Thyroid gland (tissue), 4 donors: Measurements from ENCODE around the gene SLC10A4.

Experiments used
- POLR2A ChIP-seq, 2 donors: fragments of 450-650 bp; IDR thresholded peaks; one replicate each; pipeline ENCODE4 v1.6.1; 2017; ENCODE audit warnings: antibody characterized with exemption in 2 of 2, mild to moderate bottlenecking in 2 of 2, moderate library complexity in 1 of 2
- TF ChIP-seq, protein P1 (sequence below), 6 experiments: fragments of 200-600 bp in 3 of 6; fragments of 450-650 bp in 3 of 6; sonication (generic) in 3 of 6; IDR thresholded peaks; one replicate each; pipeline ENCODE4 v1.5.1; 2016 to 2019; ENCODE audit warnings: antibody characterized with exemption in 6 of 6, mild to moderate bottlenecking in 2 of 6, inconsistent platforms in 1 of 6, moderate library complexity in 1 of 6

DNA sequence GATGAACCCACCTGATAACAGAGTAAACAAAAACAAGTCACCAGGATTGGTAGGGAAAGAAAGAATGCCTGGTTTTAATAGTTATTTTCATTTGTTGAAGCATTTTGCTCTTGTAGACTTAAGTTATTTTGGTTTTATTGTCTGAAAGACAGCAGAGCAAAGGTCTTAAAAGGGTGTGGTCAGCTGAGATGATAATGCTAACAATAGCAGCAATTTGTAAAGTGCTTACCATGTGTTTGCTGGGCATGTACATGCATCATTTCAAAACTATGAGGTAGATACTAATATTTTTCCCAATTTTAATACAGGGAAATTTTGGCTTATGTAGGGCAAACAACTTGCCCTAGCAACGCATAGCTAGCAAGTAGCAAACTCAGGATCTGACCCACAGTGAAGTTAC is 46.8 kb upstream of the SLC10A4 start:
- TF ChIP-seq, protein P1, sequence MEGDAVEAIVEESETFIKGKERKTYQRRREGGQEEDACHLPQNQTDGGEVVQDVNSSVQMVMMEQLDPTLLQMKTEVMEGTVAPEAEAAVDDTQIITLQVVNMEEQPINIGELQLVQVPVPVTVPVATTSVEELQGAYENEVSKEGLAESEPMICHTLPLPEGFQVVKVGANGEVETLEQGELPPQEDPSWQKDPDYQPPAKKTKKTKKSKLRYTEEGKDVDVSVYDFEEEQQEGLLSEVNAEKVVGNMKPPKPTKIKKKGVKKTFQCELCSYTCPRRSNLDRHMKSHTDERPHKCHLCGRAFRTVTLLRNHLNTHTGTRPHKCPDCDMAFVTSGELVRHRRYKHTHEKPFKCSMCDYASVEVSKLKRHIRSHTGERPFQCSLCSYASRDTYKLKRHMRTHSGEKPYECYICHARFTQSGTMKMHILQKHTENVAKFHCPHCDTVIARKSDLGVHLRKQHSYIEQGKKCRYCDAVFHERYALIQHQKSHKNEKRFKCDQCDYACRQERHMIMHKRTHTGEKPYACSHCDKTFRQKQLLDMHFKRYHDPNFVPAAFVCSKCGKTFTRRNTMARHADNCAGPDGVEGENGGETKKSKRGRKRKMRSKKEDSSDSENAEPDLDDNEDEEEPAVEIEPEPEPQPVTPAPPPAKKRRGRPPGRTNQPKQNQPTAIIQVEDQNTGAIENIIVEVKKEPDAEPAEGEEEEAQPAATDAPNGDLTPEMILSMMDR (IDR thresholded peaks at IDR 0.05): no peak
- no peak for TF ChIP-seq POLR2A (IDR thresholded peaks at IDR 0.05)
